ENCODE results near the gene EXD3.

EXD3 gene

DNA sequence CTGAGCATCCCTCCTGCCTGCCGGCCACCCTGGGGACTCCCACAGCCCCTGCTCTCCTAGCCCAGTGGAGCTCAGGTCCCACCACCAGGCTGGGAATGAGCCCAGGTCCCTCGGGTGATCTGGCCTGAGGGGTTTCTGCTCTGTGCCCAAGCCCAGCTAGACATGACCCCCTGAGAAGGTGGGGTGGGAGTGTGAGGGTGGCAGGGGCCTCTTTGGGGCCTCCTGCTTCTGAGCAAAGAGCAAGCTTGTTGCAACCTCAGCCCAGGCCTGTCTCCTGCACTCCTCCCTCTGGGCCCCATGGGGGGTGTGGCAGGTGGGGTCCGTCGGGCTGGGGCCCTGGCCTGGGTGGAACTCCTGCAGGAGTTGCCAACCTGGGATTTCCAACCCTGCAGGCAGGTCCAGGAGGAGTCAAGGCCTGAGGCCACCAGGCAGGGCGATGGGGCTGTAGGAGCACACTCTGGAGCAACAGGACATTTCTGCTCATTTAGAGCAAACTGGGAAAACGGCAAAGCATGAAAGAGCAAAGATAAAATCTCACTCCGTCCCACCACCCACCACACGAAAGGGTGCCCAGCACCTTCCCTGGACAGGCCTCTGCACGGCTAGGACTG is 109.5 kb downstream of the EXD3 start:
- ATAC-seq, result no peak

DNA sequence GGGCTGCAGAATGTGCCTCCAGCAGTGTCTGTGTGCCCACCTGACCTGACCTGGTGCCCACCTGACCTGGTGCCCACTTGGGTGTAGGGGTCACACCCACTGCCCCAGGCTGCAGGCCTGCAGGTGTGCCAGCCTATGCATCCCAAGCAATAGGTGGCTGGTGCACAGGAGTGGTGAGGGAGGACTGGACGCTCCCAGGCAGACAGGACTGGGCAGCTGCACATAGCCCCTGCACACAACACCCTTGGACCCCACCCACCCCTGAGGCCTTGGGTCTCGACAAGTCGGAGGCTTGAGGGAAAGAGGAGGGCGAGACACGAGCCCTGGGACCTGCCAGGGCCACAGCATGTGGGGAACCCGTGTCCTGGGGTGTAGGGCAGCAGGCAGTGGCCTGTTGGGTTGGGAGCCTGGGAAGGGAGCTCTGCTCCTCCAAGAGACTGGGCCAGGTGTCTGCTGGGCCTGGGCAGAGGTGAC is 110.1 kb downstream of the EXD3 start:
- no peak for ATAC-seq

DNA sequence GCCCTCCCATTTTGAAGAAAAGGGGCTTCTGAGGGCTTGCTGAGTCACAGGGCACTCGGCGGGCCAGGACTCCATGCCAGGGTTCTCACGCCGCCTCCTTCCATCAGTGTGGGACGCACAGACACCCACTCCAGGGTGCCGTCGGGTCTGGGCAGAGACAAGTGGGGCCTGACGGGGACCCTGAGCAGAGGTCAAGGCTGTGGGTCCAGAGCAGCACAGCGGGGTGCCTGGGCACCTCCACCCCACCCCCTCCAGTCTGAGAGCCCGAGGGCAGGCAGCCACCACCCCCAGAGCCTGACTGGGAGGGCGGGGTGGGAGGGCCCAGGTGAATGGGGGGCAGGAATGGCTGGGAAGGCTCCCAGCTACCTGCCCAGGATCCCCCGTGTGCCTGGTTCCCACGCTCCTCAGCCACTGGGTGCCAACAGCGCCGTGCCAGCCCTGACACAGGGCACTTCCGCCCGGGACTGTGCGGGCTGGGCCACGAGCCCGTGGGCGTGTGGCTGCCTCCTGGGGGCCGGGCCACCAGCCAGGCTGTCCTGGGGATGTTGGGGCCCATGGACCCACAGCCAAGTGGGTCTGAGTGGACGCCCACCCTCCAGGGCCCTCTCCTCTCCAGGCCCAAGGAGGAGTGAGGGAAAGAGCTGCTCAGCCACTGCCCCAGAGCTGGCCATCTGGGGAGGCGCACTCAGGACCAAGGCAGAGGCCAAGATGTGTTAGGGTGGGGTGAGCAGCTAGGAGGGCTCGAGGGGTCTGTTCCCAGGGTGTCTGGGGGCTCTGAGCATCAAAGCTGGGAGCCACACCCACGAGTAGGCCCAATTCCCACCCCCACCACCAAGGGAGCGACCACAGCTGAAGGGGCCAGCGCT is 110.7 kb downstream of the EXD3 start:
- ATAC-seq, result no peak

DNA sequence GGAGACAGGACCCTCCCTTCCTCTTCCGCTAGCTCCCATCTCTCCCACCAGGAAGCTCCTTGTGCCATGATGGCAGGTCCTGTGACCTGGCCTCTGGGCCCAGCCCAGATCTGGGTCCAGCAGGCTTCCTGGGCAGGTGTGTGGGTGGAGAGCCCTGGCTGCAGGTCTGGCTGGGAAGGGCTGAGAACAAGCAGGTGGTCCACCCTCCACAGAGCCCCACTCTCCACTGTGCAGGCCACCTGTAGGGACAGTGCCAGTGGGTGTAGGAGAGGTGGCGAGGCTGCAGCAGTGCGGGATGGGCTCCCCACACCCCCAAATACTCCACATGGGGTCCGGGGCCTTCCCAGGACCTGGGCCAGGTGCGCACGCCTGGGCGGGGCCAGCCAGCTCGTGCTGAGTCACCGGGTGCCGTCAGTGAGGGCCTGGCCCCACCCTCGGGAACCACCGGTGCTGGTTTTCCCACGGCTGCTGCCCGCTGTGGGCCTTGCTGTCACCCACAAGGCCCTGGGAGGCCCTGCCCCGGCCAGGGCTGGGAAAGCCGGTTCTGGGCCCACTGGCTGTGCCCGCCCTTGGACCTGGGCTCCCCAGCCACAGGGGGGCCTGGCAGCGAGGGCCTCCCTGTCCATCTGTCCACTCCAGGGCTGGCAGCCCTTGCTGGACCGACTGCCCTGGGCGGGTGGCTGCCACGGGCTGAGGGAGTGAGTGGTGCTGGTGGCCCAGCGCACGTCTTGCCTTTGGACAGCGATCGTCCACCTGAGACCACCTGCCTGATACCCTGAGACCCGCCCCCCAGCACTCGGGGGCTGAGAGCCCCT is 111.6 kb downstream of the EXD3 start:
- peak; percentile 35 to 58 for ATAC-seq

DNA sequence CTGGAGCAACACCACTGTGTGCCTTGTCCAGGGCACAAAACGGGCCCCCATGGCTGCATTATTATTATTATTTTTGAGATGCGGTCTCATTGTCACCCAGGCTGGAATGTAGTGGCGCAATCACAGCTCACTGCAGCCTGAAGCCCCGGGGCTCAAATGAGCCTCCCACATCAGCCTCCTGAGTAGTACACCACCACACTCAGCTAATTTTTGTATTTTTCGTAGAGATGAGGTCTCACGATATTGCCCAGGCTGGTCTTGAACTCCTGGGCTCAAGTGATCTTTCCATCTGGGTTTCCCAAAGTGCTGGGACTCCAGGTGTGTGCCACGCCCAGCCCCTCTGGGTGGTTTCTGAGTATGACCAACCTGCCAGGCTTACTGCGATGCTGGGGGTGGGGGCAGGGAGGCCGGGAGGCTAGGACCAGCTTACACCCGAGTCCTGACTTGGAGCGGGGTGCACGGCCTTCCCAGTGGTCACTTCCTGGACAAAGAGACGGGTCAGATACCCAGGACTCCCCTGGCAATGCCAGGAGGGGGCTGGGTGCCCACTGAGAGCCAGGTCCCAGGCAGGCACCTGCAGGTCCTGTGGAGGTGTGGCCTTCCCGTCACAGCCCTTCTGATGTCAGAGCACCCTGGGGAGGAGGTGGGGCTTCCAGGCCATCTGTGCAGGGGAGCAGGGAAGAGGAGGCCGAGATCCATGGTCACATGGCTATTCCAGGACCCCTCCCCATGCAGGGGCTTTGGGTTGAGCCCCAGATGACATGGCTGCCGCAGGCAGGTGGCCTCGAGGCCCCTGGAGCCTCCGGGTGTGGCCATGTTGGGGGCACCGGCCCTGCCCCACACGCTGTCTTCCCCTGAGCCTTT is 112.5 kb downstream of the EXD3 start:
- no peak for ATAC-seq

DNA sequence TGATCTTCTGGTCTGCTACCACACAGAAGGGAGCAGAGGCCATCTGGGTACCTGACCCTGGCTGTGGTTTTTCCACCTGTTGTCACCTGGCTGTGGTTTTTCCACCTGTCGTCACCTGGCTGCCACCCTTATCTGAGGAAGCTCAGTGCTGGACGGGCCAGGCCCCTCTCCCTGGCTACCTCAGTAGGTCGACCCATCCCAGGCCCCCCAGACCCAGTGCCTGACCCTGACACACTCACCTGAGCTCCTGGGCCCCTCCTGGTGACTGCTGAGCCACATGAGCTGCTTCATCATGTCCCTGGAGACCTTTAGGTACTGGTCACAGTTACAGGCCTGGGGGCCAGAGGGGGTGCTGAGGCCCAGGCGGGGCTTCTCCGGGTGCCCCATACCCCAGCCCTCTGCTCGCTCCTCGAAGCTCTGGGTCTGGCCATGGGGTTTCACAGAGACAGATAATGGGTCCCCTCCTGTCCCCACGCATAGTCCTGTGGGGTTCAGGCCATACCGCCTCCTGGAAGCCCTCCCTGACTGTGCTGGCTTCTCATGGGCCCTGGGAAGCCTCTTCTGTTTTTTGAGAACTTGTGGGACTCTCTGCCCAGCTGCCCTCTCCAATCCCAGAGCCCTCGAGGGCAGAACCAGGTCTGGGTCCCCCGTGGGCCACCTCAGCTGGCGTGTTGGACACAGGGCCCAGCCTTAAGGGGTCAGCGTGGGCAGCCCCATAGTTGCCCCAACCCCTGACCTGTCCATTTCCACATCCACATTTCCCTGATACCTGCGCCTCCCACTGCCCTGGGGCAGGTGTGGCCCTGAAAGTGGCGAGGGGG is 113.4 kb downstream of the EXD3 start:
- no peak for ATAC-seq

DNA sequence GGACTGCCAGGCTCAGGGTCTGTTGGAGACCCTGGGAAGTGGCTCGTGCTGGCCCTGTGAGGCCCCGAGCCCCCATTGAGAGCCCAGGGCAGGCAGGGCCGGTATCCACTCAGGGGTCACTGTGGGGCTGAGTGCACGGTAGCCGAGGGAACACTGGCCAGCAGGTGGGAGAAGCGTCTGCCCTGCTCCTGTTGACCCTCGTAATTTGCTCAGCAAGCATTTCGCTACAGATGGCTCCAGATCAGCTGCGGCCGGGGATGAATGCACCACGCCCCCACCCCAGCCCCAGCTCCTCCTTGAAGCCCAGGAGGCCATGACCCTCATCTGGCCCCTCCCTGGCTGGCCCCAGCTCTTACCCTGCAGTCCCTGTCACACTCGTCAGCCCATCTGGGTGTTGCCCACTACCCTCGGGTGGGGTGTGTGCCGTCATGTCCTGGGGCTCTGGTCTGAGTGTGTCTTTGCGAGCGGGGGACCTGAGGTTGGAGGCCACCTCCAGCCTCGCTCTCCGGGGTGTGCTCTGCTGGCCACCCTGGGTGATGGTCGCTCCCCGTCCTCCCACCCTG is 114.8 kb downstream of the EXD3 start:
- ATAC-seq, result no peak

DNA sequence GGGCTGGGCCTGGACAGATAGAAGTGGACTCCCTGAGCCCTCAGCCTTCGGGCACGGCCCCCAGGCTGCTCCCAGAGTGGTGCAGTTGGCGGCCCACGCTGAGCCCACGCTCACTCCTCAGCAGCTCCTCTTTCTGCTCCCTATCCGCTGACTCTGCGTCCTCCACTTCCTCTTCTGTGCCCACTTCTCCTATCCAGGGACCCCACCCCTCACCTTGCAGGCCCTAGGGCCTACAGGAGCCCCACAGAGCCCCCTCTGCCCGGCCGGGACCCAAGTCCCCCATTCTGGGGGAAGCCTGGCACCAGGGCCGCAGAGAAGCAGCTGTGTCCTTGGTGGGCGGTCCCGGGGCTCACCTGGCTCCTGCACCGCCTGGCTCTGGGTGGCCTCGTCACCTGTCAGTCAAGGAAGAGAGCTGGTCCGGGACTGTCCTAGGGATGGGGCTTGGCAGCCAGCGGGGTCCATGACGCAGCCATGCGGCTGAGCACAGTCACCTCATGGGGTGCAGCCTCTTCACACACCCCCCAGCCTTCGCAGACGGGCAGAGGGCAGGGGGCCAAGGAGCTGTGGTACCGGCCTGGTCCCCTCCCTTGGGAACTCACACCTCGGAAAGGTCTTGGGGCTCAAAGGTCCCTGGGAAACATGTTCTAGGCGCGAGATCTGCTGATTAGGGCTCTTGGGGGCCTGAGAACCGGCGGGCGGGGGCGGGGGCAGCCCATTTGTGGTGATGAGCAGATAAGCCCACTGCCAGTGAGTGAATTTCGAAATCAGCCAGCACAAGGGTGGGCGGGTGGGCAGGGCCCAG is 115.5 kb downstream of the EXD3 start:
- no peak for ATAC-seq

DNA sequence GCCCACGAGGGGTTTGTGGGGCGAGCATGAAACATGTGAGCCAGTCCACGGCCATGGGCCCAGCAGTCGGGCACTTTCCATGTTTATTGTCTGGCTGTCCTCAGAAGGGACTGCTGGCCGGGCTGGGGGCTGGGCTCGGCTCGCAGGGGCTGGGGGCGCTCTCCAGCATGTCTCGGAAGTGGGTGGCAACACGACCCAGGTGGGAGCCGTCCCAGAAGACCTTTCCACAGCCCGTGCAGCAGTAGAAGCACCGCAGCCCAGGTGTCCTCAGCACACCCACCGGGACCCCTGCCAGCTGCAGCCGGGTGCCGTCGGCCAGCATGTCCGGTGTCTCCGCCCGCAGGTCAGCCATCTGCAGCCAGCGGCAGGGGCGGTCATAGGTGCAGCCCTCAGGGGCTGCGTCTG is 116.1 kb downstream of the EXD3 start:
- ATAC-seq, result no peak

DNA sequence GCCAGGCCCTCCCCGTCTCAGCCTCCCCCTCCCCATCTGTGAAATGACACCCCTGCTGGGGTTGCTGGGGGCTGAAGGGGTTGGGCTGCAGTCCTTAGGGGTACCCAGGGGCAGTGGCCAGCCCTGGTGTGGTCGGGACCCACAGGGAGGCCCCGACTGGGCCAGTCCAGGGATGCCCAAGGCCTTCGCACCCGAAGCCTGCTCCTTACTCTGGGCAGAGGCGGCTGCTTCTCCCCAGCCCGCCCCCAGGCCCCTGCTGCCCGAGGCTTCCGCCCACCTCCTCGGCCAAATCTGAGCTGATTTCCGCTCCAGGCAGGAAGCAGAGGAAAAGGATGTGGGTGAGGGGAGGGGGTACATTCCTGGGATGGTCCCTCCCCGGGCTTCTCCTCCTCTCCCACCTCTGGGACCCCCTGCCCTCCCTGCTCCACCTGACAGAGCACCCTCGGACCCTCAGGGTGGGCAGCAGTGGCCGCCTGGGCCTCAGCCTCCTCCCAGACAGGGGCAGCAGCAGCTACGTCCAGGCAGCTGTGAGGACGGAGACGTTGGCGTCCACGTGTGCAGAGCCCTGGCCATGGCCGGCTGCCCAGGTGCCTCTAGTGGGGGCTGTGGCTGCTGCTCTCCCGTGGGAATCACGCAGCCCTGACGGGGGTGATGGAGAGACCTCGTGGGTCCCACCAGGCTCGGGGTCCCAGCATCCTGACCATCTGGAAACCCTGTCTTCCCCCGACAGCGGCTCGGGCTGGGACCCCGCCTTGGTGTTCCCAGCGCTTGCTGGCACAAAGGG is 116.7 kb downstream of the EXD3 start:
- no peak for ATAC-seq

DNA sequence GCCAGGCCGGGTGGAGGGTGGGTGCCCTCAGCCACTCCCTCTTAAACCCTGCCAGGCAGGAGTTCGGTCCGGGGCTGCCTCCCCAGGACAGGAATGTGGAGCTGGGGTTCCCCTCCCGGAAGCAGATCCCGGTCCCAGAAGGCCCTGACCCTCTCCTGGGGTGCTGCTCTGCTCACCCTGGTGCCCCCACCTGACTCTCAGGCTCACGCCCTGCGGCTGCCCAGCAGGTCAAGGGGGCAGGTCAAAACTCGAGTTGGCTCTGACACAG is 117.2 kb downstream of the EXD3 start:
- ATAC-seq, result no peak

DNA sequence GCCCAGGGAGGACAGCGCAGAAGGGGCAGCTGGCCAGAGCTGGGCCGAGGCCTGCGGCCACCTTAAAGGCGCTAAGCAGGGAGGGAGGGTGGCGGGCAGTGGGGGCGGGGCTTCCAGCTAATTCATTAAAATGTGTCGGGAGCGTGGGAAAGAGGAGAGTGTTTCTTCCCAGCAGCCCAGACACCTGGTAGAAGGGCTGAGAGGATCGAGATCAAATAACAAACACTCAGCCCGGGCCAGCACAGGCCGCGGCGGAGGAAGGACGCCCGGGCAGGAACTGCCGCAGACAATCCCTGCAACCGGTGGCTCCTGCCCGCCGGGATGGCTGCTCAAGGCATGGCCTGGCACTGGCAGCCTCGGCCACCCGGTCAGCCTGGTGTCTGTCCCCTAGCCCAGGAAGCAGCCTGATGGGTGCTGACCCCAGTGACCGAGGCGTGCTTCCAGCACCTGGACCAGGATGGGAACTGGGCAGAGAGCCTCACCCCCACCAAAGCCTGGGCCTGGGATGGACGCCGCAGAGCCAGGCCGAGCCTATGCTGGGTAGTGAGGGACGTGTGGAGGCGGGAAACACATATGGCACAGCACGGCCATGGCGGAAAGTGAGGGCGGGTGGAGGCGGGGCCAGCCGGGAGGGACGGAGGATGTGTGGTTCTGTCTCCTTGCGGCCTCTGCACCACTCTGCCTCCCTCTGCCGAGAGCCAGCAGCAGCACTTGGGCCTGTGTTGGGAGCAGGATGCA is 117.7 kb downstream of the EXD3 start:
- ATAC-seq, result peak; percentile 23 to 39

DNA sequence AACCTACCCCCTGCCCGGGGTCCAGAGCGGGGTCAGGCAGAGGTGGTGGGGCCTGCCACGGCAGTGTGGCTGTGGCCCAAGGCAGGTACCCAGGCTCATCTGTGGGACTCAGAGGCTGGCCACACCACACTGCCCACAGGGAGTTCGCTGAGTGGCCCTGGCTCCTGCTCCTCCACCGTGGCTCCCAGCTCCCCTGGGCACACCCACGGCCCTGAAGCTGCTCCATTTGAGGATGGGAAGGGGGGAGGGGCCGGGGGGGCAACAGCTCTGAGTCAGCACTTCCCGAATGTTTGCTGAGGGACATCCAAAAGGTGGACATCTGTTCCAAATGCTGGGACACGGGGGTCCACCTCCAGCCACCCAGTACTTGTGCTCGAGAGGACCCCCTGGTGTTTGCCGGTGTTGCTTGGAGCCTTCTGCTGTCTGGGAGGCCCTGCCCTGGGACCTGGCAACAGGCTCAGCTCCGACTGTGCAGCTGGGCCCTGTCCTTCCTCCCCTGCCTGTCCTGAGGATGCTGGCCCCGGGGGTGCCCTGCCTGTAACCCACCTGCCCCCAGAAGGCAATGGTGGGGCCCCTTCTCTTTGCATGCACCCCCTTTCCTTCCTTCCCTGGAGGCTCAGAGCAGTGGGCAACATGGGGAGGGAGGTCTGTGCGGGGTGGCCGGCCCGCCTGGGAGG is 118.4 kb downstream of the EXD3 start:
- ATAC-seq, result no peak

DNA sequence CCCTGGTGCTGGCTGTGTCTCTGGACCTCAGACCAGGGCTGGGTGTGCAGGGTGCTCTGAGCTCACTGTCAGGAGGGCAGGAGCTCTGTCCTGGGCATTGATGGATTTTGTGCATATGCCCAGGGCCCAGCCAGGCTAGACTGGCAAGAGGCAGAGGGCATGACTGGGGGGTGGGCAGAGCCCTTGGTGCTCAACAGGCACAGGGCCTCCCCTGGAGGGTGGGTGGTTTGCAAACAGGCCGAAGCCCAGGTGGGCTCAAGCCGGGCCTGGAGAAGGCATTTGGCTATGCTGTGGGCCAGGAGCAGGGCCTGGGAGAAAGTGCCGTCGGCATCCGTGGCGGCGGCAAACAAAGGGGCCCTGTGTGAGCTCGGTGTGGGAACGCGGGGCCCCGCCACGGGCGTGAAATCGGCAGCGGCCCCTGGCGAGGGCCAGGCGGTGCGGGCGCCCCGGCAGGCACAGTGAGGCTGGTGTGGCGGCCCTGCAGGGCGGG is 119.0 kb downstream of the EXD3 start:
- no peak for ATAC-seq

DNA sequence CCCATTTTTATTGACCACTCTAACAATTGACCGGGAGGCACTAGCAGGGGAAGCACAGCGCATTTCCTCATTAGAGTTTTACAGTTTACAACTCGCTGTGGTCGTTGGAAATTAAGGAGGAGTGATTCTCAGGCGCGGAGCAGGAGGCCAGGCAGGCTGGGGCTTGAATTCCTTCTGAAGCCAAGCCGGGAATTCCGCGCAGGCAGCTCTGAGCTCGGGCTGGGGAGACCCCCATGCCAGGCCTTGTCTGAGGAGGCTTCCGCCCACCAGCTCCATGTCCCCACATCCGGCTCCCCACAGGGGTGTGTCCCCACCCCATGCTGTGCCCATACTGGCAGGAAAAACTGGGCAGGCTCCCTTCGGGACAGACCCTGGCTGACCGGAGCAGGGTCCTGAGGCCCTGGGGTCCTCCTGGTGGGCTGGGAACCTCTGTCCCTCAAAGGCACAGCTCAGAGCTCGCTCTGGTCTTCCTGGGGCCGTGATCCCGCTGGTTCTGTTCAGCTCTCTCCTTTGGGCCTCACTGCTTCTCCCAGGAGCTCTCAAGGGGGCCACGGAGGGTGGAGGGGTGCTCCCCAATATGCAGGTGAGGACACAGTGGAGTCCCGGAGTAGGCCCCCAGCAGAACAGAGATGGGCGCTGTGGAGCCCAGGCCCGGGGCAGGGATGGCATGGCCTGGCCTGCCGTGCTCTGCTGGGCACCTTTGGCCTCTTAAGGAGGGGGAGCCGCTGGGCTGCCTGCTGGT is 119.6 kb downstream of the EXD3 start:
- ATAC-seq, result no peak

DNA sequence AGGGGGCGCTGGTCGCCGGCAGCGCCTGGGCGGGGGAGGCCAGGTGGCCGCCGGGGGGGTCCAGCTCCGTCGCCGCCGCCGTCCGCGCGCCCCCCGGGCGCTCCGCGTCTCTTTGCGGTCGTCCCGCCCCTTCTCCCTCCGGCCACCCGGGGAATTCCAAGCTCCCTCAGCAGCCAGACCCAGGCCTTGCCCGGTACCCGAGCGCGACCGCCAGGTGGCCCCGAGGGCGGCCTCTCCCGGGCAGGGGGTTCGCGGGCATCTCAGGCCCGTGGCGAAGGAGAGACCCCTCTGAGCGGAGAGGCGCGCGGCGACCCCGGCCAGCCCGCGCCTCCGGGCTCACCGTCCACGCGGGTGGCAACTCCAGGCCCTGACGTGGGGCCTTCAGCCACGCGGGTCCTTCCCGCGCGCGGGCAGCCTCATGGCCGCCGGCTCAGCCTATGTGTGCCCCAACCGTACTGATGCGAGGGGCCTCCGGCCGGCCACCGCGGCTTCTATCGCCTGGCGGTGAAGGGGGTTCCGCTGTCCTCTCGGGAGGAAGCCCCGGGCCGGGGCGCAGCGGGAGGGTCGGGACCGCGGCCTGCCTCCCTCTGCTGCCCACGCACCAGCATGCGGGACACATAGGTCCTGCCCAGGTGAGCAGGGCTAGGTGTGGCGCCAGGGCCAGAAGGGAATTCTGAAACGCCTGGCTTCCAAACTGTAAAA is 120.4 kb downstream of the EXD3 start:
- ATAC-seq, result peak; percentile 52 to 56

DNA sequence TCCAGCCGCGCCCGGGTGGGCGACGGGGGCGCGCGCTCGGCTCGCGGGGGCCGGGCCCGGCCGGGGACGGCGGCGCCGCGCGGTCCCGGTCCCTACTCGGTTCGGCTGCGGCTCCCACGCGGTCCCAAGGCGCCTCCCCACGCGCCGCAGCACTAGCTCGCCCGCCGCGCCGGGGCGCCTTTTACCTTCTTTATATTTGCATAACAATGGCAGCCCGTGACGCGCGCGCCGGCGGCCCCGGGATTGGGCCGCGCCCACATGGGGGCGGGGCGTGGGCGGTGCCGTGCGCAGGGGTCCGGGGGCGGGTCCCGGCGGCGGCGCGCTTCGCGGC is 120.9 kb downstream of the EXD3 start, which contains the start of gene NRARP:
Gene NRARP, minus strand, starts transcription at position 154 of the 331 bp plus-strand sequence. CDS start 343 bp downstream, outside the sequence.
- peak; percentile 80 to 84 for ATAC-seq
